Neural crest cell (in vitro differentiated cells): Measurements from ENCODE around the gene FAM234A. TPM values are rescaled to one million over a fixed set of nuclear protein-coding genes. Genes with fewer than 3 reads are reported as not detected.

ENCODE experiments used
- DNase-seq: peaks from one replicate; pipeline ENCODE4 v3.0.0; 2021; ENCODE audit warnings: low read depth, mixed read lengths, low spot score
- H3K27ac Mint-ChIP-seq: one replicate; pipeline ENCODE4 v1.8.0; 2021; ENCODE audit warnings: mild to moderate bottlenecking, mixed read lengths; ENCODE audit not compliant: unreplicated experiment
- H3K27me3 Mint-ChIP-seq: 2 replicates; pipeline ENCODE4 v1.8.0; 2021; ENCODE audit warnings: low read depth, mild to moderate bottlenecking, mixed read lengths
- H3K36me3 Mint-ChIP-seq: 2 replicates; pipeline ENCODE4 v1.8.0; 2021; ENCODE audit warnings: low read depth, mild to moderate bottlenecking, mixed read lengths
- H3K4me1 Mint-ChIP-seq: 2 replicates; pipeline ENCODE4 v1.8.0; 2021; ENCODE audit warnings: mixed read lengths
- H3K4me3 Mint-ChIP-seq: one replicate; pipeline ENCODE4 v1.8.0; 2021; ENCODE audit warnings: mild to moderate bottlenecking, mixed read lengths
- H3K9me3 Mint-ChIP-seq: 2 replicates; pipeline ENCODE4 v1.8.0; 2021; ENCODE audit warnings: mixed read lengths
- total RNA-seq: library from RNA; stranded (reverse); gene quantifications from 2 replicates; pipeline ENCODE4 v1.2.1, GENCODE V29; 2021
- TF ChIP-seq, protein P1 (sequence below): fragments of 200-600 bp; sonication (generic); conservative IDR thresholded peaks from 2 replicates; pipeline ENCODE4 v1.5.0; 2021; ENCODE audit warnings: antibody characterized with exemption, mild to moderate bottlenecking

FAM234A gene
- total RNA-seq, 1 donor from 2014 or later: 97.8 TPM

DNA sequence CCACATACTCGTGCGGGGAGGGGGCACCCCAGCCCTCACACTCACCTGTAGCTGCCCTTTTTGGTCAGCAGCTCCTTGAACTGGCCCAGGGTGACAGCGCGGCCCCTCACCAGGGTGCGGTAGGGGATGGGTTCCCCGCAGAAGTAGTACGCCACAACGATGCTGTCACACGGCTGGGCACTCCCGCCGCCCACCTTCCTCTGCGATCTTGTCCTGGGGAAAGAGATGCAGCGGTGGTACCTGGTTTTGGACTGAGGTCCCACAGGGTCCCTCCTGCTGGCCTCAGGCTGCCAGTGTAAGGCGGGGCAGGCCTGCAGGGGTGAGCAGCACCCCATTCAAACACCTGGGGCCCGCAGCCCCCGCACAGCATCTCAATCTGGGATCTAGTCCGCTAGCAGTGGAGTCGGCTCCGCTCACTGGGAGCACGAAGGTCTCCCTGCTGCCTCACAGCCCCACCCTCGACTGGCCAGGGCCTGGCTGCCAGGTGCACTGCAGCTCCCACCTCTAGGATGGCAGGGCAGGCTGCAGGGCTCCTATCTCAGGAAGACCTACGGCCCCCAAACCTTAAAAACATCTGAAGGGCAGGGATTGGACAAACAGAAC lies 54.9 kb downstream of the FAM234A start:
- Mint-ChIP-seq H3K4me3 (no peak overlapping the region), H3K36me3 (peaks cover 6% of the 10 kb centered on the region), H3K4me1 (no peaks in the 10 kb centered on the region), H3K27me3 (no peaks in the 10 kb centered on the region), H3K27ac (no peak overlapping the region), H3K9me3 (no peaks in the 10 kb centered on the region)
- TF ChIP-seq, protein P1, sequence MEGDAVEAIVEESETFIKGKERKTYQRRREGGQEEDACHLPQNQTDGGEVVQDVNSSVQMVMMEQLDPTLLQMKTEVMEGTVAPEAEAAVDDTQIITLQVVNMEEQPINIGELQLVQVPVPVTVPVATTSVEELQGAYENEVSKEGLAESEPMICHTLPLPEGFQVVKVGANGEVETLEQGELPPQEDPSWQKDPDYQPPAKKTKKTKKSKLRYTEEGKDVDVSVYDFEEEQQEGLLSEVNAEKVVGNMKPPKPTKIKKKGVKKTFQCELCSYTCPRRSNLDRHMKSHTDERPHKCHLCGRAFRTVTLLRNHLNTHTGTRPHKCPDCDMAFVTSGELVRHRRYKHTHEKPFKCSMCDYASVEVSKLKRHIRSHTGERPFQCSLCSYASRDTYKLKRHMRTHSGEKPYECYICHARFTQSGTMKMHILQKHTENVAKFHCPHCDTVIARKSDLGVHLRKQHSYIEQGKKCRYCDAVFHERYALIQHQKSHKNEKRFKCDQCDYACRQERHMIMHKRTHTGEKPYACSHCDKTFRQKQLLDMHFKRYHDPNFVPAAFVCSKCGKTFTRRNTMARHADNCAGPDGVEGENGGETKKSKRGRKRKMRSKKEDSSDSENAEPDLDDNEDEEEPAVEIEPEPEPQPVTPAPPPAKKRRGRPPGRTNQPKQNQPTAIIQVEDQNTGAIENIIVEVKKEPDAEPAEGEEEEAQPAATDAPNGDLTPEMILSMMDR: no peak
- DNase-seq: no peak

- H3K27me3 Mint-ChIP-seq: no peaks in the 10 kb centered on the region
- H3K4me3 Mint-ChIP-seq: no peak overlapping the region
- H3K36me3 Mint-ChIP-seq: peaks cover 6% of the 10 kb centered on the region
- no peaks in the 10 kb centered on the region for H3K4me1 Mint-ChIP-seq
- H3K27ac Mint-ChIP-seq: peak overlapping the region; percentile 43
- no peak for DNase-seq
- TF ChIP-seq, protein P1: no peak
- H3K9me3 Mint-ChIP-seq: no peaks in the 10 kb centered on the region
Measured at GRCh38 chr16:290015-290680, 55.5 kb downstream of the FAM234A start.

- no peaks in the 10 kb centered on the region for H3K4me1 Mint-ChIP-seq
- no peak overlapping the region for H3K4me3 Mint-ChIP-seq
- H3K36me3 Mint-ChIP-seq: peaks cover 6% of the 10 kb centered on the region
- TF ChIP-seq, protein P1: no peak
- H3K27ac Mint-ChIP-seq: peak overlapping the region; percentile 43
- no peaks in the 10 kb centered on the region for H3K27me3 Mint-ChIP-seq
- no peak for DNase-seq
- H3K9me3 Mint-ChIP-seq: no peaks in the 10 kb centered on the region
Measured at GRCh38 chr16:290681-291405, 56.2 kb downstream of the FAM234A start.

- peaks cover 3% of the 10 kb centered on the region for H3K36me3 Mint-ChIP-seq
- H3K4me3 Mint-ChIP-seq: no peak overlapping the region
- H3K27me3 Mint-ChIP-seq: no peaks in the 10 kb centered on the region
- H3K27ac Mint-ChIP-seq: no peak overlapping the region
- TF ChIP-seq, protein P1: no peak
- DNase-seq: no peak
- no peaks in the 10 kb centered on the region for H3K9me3 Mint-ChIP-seq
- H3K4me1 Mint-ChIP-seq: no peaks in the 10 kb centered on the region
Measured at GRCh38 chr16:291539-291938, 56.9 kb downstream of the FAM234A start.

DNA sequence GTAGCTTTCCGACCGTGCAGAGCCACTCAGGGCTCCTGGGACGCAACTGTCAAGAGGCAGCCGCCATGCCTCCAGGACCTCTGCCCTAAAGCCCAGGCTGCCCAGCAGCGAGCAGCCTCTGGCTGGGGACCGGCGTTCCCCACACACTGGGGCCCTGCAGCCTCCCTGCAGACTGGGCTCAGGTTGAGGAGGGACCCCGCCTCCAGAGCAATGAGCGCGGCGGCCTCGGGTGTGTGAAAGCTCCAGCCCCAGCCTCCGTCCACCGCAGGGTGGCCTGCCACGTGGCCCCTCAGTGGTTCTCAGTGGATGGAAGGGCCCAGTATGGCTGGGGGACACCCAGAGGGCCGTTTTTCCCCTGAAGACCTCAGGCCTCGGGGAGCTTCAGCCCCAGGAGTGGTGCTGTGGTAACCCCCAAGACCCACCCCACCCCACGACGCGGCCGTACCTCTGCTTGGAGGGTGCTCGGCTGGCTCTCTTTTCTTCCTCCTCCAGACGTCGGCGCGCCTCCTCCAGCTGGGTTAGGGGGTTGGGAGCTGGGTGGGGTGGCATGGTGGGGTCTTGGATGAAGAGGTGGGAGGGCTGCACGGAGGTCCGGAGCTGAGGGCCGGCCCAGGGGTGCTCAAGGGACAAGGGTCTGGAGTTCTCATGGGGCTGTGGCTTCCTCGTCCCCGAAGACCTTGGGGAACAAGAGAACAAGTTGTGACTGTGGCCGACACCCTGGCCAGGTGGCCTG lies 58.6 kb downstream of the FAM234A start:
- Mint-ChIP-seq H3K27me3 (no peaks in the 10 kb centered on the region), H3K4me3 (no peak overlapping the region), H3K4me1 (no peaks in the 10 kb centered on the region), H3K36me3 (no peaks in the 10 kb centered on the region), H3K27ac (no peak overlapping the region), H3K9me3 (no peaks in the 10 kb centered on the region)
- TF ChIP-seq, protein P1: no peak
- no peak for DNase-seq
